Raji (cell line): Measurements from ENCODE around the gene OSBPL3.

Experiments
- POLR2A ChIP-seq: IDR thresholded peaks from 2 replicates; pipeline ENCODE4 v1.6.1; 2011; ENCODE audit warnings: low read depth, low read length, control low read depth; ENCODE audit not compliant: insufficient read depth

The OSBPL3 gene

GRCh38 chr7:24903559-24903958, 76.4 kb downstream of the OSBPL3 start:
- no peak for TF ChIP-seq POLR2A

GRCh38 chr7:24902931-24903330, 77.0 kb downstream of the OSBPL3 start:
- no peak for TF ChIP-seq POLR2A

- no peak for TF ChIP-seq POLR2A
Measured at GRCh38 chr7:24902276-24902675, 77.7 kb downstream of the OSBPL3 start.

GRCh38 chr7:24899905-24900304, 80.1 kb downstream of the OSBPL3 start:
- no peak for TF ChIP-seq POLR2A

GRCh38 chr7:24899161-24899560, 80.8 kb downstream of the OSBPL3 start:
- no peak for TF ChIP-seq POLR2A

GRCh38 chr7:24898691-24899090, 81.3 kb downstream of the OSBPL3 start:
- TF ChIP-seq POLR2A: no peak

GRCh38 chr7:24896031-24896501, 83.9 kb downstream of the OSBPL3 start:
- TF ChIP-seq POLR2A: no peak

- TF ChIP-seq POLR2A: no peak
Measured at GRCh38 chr7:24894429-24895221, 85.4 kb downstream of the OSBPL3 start.

GRCh38 chr7:24891311-24891735, 88.7 kb downstream of the OSBPL3 start:
- TF ChIP-seq POLR2A: no peak

- TF ChIP-seq POLR2A: no peak
Measured at GRCh38 chr7:24889611-24890010, 90.4 kb downstream of the OSBPL3 start.

GRCh38 chr7:24888653-24889052, 91.3 kb downstream of the OSBPL3 start:
- TF ChIP-seq POLR2A: no peak

- TF ChIP-seq POLR2A: no peak
Measured at GRCh38 chr7:24885716-24886115, 94.3 kb downstream of the OSBPL3 start.

- no peak for TF ChIP-seq POLR2A
Measured at GRCh38 chr7:24885305-24885704, 94.7 kb downstream of the OSBPL3 start.

GRCh38 chr7:24884401-24884800, 95.6 kb downstream of the OSBPL3 start:
- TF ChIP-seq POLR2A: no peak

GRCh38 chr7:24883622-24884013, 96.4 kb downstream of the OSBPL3 start:
- TF ChIP-seq POLR2A: no peak

- no peak for TF ChIP-seq POLR2A
Measured at GRCh38 chr7:24882989-24883621, 96.9 kb downstream of the OSBPL3 start.
